Brain microvascular endothelial cell (primary cell): Measurements from ENCODE around the gene KMT2C.

Experiments used
- DNase-seq: peaks from one replicate; pipeline ENCODE4 v3.0.0-alpha.2; 2020
- H3K27ac ChIP-seq: fragments of 250-450 bp; sonication (Bioruptor Pico); 2 replicates; pipeline ENCODE4 v1.5.1; 2020; ENCODE audit warnings: mild to moderate bottlenecking, moderate library complexity
- H3K27me3 ChIP-seq: fragments of 250-450 bp; sonication (Bioruptor Pico); replicated peaks from 2 replicates; pipeline ENCODE4 v1.5.1; 2020; ENCODE audit warnings: mild to moderate bottlenecking
- H3K36me3 ChIP-seq: fragments of 250-450 bp; sonication (Bioruptor Pico); replicated peaks from 2 replicates; pipeline ENCODE4 v1.5.1; 2020; ENCODE audit warnings: mild to moderate bottlenecking
- H3K4me3 ChIP-seq: 2 replicates; pipeline ENCODE4 v1.5.1; 2011; ENCODE audit warnings: low read depth, mild to moderate bottlenecking, control low read depth, low read length, moderate library complexity
- in situ Hi-C: cut with HindIII; loops from 2 replicates; pipeline ENCODE4 v1.10.0; 2017; ENCODE audit warnings: low sequenced_read_pairs, low pct_ligation_motif_present
- TF ChIP-seq, protein P1 (sequence below): IDR thresholded peaks from 2 replicates; pipeline ENCODE4 v1.5.1; 2011; ENCODE audit warnings: low read depth, mild to moderate bottlenecking, moderate library complexity, low read length, control low read depth, inconsistent platforms; ENCODE audit errors: missing control alignments

The KMT2C gene

DNA sequence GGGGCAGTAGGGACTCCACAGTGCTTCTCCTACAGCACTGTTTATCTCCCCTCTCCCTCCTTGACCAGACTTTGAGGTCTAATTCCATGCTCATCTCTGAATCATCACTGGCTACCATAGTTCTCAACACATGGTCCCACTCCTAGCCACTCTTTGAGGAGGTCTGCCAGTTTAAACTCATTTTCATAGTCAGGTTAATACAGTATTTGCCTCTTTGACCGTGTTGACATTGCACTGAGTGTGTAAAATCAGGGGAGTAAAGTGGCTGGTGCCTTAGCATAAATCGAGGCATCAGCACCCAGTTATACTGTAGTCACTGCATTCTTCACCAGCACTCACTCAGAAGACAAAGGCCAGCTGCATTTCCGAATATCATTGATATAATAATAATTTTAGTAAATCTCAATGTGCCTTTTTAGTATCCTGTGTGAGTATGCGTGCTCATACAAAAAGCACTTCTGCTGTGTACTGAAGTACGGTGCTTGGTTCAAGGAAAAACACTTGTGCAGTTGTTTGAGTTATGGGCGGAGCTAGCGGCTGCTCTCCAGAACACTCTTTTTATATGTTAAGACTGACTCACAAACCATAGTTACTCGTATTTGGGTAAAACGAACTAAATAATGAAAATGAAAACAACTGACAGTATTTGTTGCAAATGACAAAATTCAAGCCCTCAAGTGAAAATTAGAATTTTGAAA, 320.6 kb downstream of the KMT2C start:
- Histone ChIP-seq H3K4me3 (no peak overlapping the region), H3K36me3 (peaks cover 26% of the 10 kb centered on the region), H3K27me3 (no peaks in the 10 kb centered on the region), H3K27ac (no peak overlapping the region)
- no peak for DNase-seq
- TF ChIP-seq, protein P1, sequence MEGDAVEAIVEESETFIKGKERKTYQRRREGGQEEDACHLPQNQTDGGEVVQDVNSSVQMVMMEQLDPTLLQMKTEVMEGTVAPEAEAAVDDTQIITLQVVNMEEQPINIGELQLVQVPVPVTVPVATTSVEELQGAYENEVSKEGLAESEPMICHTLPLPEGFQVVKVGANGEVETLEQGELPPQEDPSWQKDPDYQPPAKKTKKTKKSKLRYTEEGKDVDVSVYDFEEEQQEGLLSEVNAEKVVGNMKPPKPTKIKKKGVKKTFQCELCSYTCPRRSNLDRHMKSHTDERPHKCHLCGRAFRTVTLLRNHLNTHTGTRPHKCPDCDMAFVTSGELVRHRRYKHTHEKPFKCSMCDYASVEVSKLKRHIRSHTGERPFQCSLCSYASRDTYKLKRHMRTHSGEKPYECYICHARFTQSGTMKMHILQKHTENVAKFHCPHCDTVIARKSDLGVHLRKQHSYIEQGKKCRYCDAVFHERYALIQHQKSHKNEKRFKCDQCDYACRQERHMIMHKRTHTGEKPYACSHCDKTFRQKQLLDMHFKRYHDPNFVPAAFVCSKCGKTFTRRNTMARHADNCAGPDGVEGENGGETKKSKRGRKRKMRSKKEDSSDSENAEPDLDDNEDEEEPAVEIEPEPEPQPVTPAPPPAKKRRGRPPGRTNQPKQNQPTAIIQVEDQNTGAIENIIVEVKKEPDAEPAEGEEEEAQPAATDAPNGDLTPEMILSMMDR = no peak
- in situ Hi-C loops = no loop called here

DNA sequence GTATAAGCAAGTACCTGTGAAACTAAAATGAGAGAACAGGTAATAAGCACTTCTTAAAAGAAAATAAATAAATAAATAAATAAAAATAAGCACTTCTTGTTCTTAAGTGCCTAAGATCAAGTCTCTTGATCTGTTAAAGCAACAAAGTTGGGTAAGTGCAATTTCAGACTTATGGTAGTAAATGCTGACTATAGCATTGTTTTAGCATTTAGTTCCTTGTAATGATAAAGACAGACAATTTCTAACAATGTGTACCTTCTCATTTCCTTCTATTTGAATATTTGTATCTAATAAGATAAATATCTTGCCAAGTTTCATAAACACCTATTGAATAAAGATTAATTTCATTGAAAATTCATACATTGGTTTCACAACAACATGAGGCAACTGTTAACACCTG, 323.0 kb downstream of the KMT2C start:
- no peak for DNase-seq
- no peak overlapping the region for H3K4me3 ChIP-seq
- H3K27ac ChIP-seq = no peak overlapping the region
- no peaks in the 10 kb centered on the region for H3K27me3 ChIP-seq
- TF ChIP-seq, protein P1 = no peak
- in situ Hi-C loops = no loop called here
- H3K36me3 ChIP-seq = peaks cover 14% of the 10 kb centered on the region

DNA sequence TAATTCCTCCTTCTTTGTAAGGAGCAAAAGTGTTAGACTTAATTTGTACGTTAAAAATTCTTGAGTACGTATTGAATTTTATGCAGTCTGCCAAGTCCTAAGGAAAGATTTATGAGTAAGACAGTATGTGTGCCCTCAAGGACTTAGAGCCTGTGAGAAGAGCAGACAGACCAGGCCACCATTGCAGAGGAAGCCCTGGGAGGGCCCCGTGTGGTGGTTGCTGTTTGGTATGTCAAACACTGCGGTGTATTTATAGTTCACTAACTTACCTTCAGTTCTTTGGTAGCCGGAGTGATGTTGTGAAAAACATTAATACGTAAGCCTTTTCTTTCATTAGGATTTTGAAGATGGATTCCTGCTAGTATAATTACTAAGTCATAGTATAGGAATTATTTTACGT, 327.4 kb downstream of the KMT2C start:
- Histone ChIP-seq H3K4me3 (no peak overlapping the region), H3K27me3 (no peaks in the 10 kb centered on the region), H3K36me3 (peaks cover 5% of the 10 kb centered on the region), H3K27ac (no peak overlapping the region)
- DNase-seq = no peak
- in situ Hi-C loops = no loop called here
- TF ChIP-seq, protein P1 = no peak

DNA sequence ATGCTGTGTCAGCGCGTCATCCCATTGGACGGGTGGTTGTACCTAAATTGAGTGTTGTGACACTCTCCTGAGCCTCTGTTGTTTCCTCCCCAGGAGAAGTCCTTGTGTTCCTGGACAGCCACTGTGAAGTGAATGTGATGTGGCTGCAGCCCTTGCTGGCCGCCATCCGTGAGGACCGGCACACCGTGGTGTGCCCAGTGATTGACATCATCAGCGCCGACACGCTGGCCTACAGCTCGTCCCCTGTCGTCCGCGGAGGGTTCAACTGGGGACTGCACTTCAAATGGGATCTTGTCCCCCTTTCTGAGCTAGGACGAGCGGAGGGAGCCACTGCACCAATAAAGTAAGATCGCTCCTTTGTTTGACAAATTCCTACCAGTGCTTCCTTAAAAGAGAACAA, 327.9 kb downstream of the KMT2C start:
- Histone ChIP-seq H3K27me3 (no peaks in the 10 kb centered on the region), H3K27ac (no peak overlapping the region), H3K4me3 (no peak overlapping the region), H3K36me3 (peaks cover 3% of the 10 kb centered on the region)
- in situ Hi-C loops = no loop called here
- DNase-seq = no peak
- TF ChIP-seq, protein P1 = no peak

DNA sequence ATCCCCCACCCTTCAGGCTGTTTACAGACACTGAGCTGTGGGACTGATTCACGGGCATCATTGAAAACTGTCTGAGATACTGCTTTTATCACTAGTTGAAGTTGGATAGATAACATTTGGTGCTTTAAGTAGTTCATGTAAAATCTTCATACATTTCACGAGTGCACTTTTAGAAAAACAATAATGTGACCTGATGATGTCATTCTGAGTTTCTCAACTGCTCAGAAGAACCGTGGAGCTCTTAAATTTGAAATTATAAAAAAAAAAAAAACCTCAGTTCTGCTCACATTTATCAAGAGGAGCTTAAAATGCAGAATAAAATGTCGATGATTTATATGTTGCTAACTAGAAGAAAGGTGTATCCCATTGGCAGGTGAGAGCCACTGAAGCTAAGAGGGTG, 328.8 kb downstream of the KMT2C start:
- in situ Hi-C loops = no loop called here
- no peak overlapping the region for H3K27ac ChIP-seq
- H3K4me3 ChIP-seq = no peak overlapping the region
- DNase-seq = no peak
- no peaks in the 10 kb centered on the region for H3K27me3 ChIP-seq
- peaks cover 3% of the 10 kb centered on the region for H3K36me3 ChIP-seq
- TF ChIP-seq, protein P1 = no peak

DNA sequence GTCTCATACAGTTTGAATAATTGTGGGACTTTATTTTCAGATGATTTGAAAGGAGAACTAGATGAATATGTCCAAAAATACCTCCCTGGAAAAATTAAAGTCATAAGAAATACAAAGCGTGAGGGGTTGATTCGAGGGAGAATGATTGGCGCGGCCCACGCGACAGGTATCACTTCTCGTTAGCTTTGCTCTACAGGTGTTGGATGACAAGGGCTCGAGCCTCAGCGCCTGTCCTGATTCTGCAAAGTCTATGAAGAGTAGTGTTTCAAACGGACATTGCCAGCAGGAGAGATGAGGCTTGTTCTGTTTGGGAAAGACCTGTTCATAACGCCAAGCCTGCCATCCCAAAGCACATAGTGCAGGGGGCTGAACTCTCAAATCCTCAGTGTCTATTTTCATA, 330.6 kb downstream of the KMT2C start:
- Histone ChIP-seq H3K27me3 (no peaks in the 10 kb centered on the region), H3K4me3 (no peak overlapping the region), H3K27ac (no peak overlapping the region), H3K36me3 (peaks cover 3% of the 10 kb centered on the region)
- in situ Hi-C loops = no loop called here
- TF ChIP-seq, protein P1 = no peak
- DNase-seq = no peak
